Uterus (tissue), 4 donors: ENCODE results near the gene CCDC148. TPM values are rescaled to one million over a fixed set of nuclear protein-coding genes. Genes with fewer than 3 reads are reported as not detected.

Source experiments
- DNase-seq, 2 donors: peaks; one replicate each; pipeline ENCODE4 v3.0.0-alpha.2; 2019 to 2020
- H3K27ac ChIP-seq, 2 donors: fragments of 200-600 bp; sonication (generic); 1 replicate in 1 of 2; 2 replicates in 1 of 2; pipeline ENCODE4 v1.5.1; 2016 to 2018
- H3K27me3 ChIP-seq, 2 donors: fragments of 200-600 bp; sonication (generic); one replicate each; pipeline ENCODE4 v1.5.1; 2018 to 2019; ENCODE audit warnings: control low read depth in 1 of 2
- H3K36me3 ChIP-seq, 2 donors: fragments of 200-600 bp; sonication (generic); one replicate each; pipeline ENCODE4 v1.5.1; 2019; ENCODE audit warnings: control low read depth in 1 of 2
- H3K4me1 ChIP-seq, 2 donors: fragments of 200-600 bp; sonication (generic); one replicate each; pipeline ENCODE4 v1.5.1; 2018 to 2019; ENCODE audit warnings: control low read depth in 1 of 2
- H3K4me3 ChIP-seq, 2 donors: fragments of 200-600 bp; sonication (generic); 1 replicate in 1 of 2; 2 replicates in 1 of 2; pipeline ENCODE4 v1.5.1; 2018 to 2019; ENCODE audit warnings: mild to moderate bottlenecking in 1 of 2
- H3K9me3 ChIP-seq, 2 donors: fragments of 200-600 bp; sonication (generic); one replicate each; pipeline ENCODE4 v1.5.1; 2019; ENCODE audit warnings: control low read depth in 1 of 2
- CTCF ChIP-seq, 4 experiments: fragments of 200-600 bp in 2 of 4; fragments of 450-650 bp in 2 of 4; sonication (generic) in 2 of 4; IDR thresholded peaks; one replicate each; pipeline ENCODE4 v1.5.1; 2016 to 2019; ENCODE audit warnings: antibody characterized with exemption in 4 of 4, mild to moderate bottlenecking in 2 of 4, moderate library complexity in 1 of 4
- POLR2A ChIP-seq, 2 donors: fragments of 450-650 bp; IDR thresholded peaks; one replicate each; pipeline ENCODE4 v1.6.1; 2016; ENCODE audit warnings: antibody characterized with exemption in 2 of 2, mild to moderate bottlenecking in 1 of 2, moderate library complexity in 1 of 2
- intact Hi-C: fragments of 100-400 bp; cut with DNase I; formaldehyde crosslinking; loops from one replicate; pipeline ENCODE4 v1.15.1; 2023; ENCODE audit warnings: low total_unique reads
- total RNA-seq, 4 donors: library from RNA; depleted of rRNA in 3 of 4; stranded (reverse); fragments of >200 nt in 3 of 4; gene quantifications; one replicate each; pipeline versions ENCODE4 v1.1.0 to v1.2.4, GENCODE V29; 2014 to 2023
- donor health status: DM: yes; HTN: yes; CAD: no.

Gene CCDC148
- total RNA-seq, 4 donors from 2014 or later, result 0.77 to 9.7 (median 3.0) TPM; not detected in 1

GRCh38 chr2:158184556-158185343, 271.8 kb downstream of the CCDC148 start:
- H3K9me3 ChIP-seq, result no peaks in the 10 kb centered on the region
- H3K4me1 ChIP-seq, result no peaks in the 10 kb centered on the region
- TF ChIP-seq POLR2A (IDR thresholded peaks at IDR 0.05) (no peak), CTCF (IDR thresholded peaks at IDR 0.05) (no peak)
- intact Hi-C loops, result no loop called here
- H3K27me3 ChIP-seq, result no peaks in the 10 kb centered on the region
- H3K36me3 ChIP-seq, result no peaks in the 10 kb centered on the region
- no peak overlapping the region for H3K4me3 ChIP-seq
- H3K27ac ChIP-seq, result no peak overlapping the region
- DNase-seq, result no peak

- H3K27ac ChIP-seq, result no peak overlapping the region
- intact Hi-C loops, result no loop called here
Measured at GRCh38 chr2:158184001-158184400, 272.6 kb downstream of the CCDC148 start.

DNA sequence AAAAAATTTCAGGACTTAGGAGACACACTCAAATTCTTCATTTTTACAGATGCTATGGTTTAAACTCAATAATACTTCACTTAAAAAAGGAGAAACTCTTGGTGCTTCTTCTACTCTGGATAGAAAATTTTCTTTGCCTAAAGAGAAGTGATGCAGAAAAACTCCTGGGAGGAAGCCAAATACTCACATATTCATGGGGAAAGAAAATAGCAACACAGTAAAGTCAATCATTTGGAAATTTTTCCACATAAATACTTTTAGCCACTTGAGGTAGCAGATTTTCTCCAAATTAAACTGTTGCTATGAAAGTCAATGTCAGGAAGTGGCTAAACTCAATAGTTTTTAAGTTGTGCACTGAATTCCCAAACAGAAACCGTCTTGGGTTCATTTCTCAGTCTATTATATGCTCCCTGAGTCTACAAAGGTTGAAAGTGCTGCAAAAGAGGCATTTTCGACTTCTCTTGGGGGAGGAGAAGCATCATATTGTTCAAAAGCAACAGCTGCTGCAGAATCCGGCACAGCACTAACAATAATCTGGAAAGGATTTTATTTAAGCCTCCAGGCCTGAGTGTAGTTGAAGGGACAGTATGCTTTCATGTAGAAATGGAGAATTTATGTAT, 273.8 kb downstream of the CCDC148 start:
- H3K4me1 ChIP-seq, result no peaks in the 10 kb centered on the region
- no peaks in the 10 kb centered on the region for H3K36me3 ChIP-seq
- DNase-seq, result no peak
- TF ChIP-seq CTCF (IDR thresholded peaks at IDR 0.05) (no peak), POLR2A (IDR thresholded peaks at IDR 0.05) (no peak)
- no peaks in the 10 kb centered on the region for H3K27me3 ChIP-seq
- no peaks in the 10 kb centered on the region for H3K9me3 ChIP-seq
- no peak overlapping the region for H3K4me3 ChIP-seq
- intact Hi-C loops, result no loop called here
- H3K27ac ChIP-seq, result no peak overlapping the region

More at GRCh38 chr2:158184001-158184400, 272.6 kb downstream of the CCDC148 start:
- Histone ChIP-seq H3K9me3 (no peaks in the 10 kb centered on the region), H3K27me3 (no peaks in the 10 kb centered on the region), H3K4me1 (no peaks in the 10 kb centered on the region), H3K4me3 (no peak overlapping the region), H3K36me3 (no peaks in the 10 kb centered on the region)
- TF ChIP-seq CTCF (IDR thresholded peaks at IDR 0.05), result no peak
- no peak for TF ChIP-seq POLR2A (IDR thresholded peaks at IDR 0.05)
- DNase-seq, result no peak

DNA sequence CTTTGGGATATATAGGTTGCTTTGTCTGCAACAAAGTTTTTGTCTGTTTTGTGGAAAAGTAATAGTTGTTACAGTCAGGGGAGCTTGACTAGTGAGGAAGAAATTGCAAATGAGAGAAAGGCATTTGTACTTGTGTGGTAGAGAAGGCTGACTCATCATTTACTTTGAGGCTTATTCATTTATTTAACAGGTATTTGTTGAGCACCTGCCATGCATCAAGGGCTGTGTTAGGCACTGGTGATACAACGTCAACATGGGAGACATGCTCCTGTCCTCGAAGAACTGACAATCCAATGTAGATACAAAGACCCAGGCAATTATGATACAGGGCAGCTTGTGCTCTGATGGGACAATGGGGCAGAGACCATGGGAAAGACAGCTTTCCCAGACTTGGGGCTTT, 275.4 kb downstream of the CCDC148 start:
- Histone ChIP-seq H3K27ac (no peak overlapping the region), H3K4me3 (no peak overlapping the region), H3K4me1 (no peaks in the 10 kb centered on the region), H3K27me3 (no peaks in the 10 kb centered on the region), H3K9me3 (no peaks in the 10 kb centered on the region), H3K36me3 (no peaks in the 10 kb centered on the region)
- DNase-seq, result no peak
- intact Hi-C loops, result no loop called here
- no peak for TF ChIP-seq CTCF (IDR thresholded peaks at IDR 0.05)
- TF ChIP-seq POLR2A (IDR thresholded peaks at IDR 0.05), result no peak

DNA sequence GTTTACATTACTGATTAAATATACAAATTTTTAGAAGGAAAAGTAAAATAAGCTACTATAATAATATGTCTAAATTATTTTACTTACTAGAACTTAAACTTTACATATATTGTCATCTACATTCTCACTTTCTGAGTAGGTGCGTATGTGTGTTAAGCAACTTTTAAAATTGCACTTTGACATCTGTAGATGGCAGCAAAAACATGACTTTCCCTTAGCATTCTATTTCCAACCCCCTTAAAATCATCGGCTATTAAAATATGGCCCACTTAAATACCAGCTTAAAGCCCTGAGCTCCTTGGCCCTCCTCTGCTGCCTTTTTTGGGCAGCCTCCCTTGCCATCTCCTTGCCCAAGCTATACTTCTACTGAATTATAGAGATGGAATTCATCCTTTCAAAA, 276.9 kb downstream of the CCDC148 start:
- no peak for DNase-seq
- H3K4me1 ChIP-seq, result no peaks in the 10 kb centered on the region
- no peaks in the 10 kb centered on the region for H3K36me3 ChIP-seq
- no peak overlapping the region for H3K4me3 ChIP-seq
- H3K9me3 ChIP-seq, result no peaks in the 10 kb centered on the region
- intact Hi-C loops, result no loop called here
- H3K27ac ChIP-seq, result no peak overlapping the region
- TF ChIP-seq CTCF (IDR thresholded peaks at IDR 0.05), result peak in 2 of 4 experiments; percentile 8 to 13
- no peak for TF ChIP-seq POLR2A (IDR thresholded peaks at IDR 0.05)
- H3K27me3 ChIP-seq, result no peaks in the 10 kb centered on the region
